GM12878 (cell line): ENCODE results near the gene WBP2NL. TPM values are rescaled to one million over a fixed set of nuclear protein-coding genes. Genes with fewer than 3 reads are reported as not detected.

Experiments
- ATAC-seq: fragments of 200-7000 bp; cut with Tn5 transposase; 3 replicates; pipeline ENCODE4 v1.9.1; 2020; ENCODE audit warnings: mild to moderate bottlenecking, moderate library complexity
- Bru-seq: library from RNA; stranded (reverse); fragments of 400-500 nt; gene quantifications from one replicate; lab custom pipeline; 2021; lab: Mats Ljungman, UMichigan
- BruChase-seq, 2 experiments: library from RNA; stranded (reverse); fragments of 400-500 nt; gene quantifications; one replicate each; lab custom pipeline; 2021; lab: Mats Ljungman, UMichigan
- BruUV-seq: library from RNA; stranded (reverse); fragments of 400-500 nt; replicated peaks from 2 replicates; lab custom pipeline; 2021; lab: Mats Ljungman, UMichigan
- CTCF ChIA-PET: fragments of 300-600 bp; sonication (Branson Sonifier 250); formaldehyde crosslinking; extraction: SDS; loops from one replicate; lab custom pipeline; 2021; ENCODE audit warnings: inconsistent platforms; lab: Yijun Ruan, JAX
- POLR2A ChIA-PET: fragments of 350-600 bp; formaldehyde crosslinking; extraction: SDS; loops from one replicate; lab custom pipeline; 2021; ENCODE audit warnings: inconsistent platforms; lab: Charles Lee
- RAD21 ChIA-PET: fragments of 300-600 bp; sonication (Branson Sonifier 250); formaldehyde crosslinking; loops from one replicate; lab custom pipeline; 2023; ENCODE audit warnings: antibody characterized with exemption; ENCODE audit not compliant: unreplicated experiment; lab: Charles Lee
- SMC1A ChIA-PET: fragments of 300-600 bp; sonication (Branson Sonifier 250); formaldehyde crosslinking; loops from one replicate; lab custom pipeline; 2023; ENCODE audit not compliant: unreplicated experiment, uncharacterized antibody; lab: Charles Lee
- DNase-seq: peaks from one replicate; pipeline ENCODE4 v3.0.0-alpha.2; 2011; ENCODE audit warnings: low read depth, low spot score
- FAIRE-seq: peaks from 3 replicates; lab custom pipeline; 2011; peaks lifted over from hg19 to GRCh38; lab: Jason Lieb, UNC
- H2AFZ ChIP-seq: 2 replicates; pipeline ENCODE4 v1.6.0; 2011; ENCODE audit warnings: low read depth, low read length, control low read depth; ENCODE audit not compliant: control insufficient read depth
- H3K27ac ChIP-seq: 2 replicates; pipeline ENCODE4 v1.5.1; 2011; ENCODE audit warnings: control low read depth; ENCODE audit not compliant: control insufficient read depth, insufficient read depth
- H3K27me3 ChIP-seq, 2 experiments: replicated peaks in 1 of 2; 2 replicates each; pipeline versions ENCODE4 v1.6.0 to v1.6.1; 2011; ENCODE audit warnings: low read length in 1 of 2; ENCODE audit not compliant: control insufficient read depth in 2 of 2, insufficient read depth in 2 of 2
- H3K36me3 ChIP-seq, 2 experiments: 2 replicates each; pipeline ENCODE4 v1.5.1; 2011; ENCODE audit warnings: low read length in 1 of 2; ENCODE audit not compliant: control insufficient read depth in 2 of 2, insufficient read depth in 2 of 2
- H3K4me1 ChIP-seq: 2 replicates; pipeline ENCODE4 v1.6.1; 2011; ENCODE audit warnings: mild to moderate bottlenecking, low read length, moderate library complexity, mixed read lengths; ENCODE audit not compliant: control insufficient read depth, insufficient read depth
- H3K4me2 ChIP-seq: 2 replicates; pipeline ENCODE4 v1.6.0; 2011; ENCODE audit warnings: control low read depth; ENCODE audit not compliant: control insufficient read depth, insufficient read depth
- H3K4me3 ChIP-seq: fragments of 200-600 bp; sonication (generic); 2 replicates; pipeline ENCODE4 v1.5.1; 2016
- H3K79me2 ChIP-seq: 2 replicates; pipeline ENCODE4 v1.6.0; 2011; ENCODE audit warnings: low read length; ENCODE audit not compliant: control insufficient read depth, insufficient read depth
- H3K9ac ChIP-seq: 2 replicates; pipeline ENCODE4 v1.8.0; 2011; ENCODE audit warnings: low read length, control low read depth, mixed read lengths; ENCODE audit not compliant: control insufficient read depth, insufficient read depth
- H3K9me3 ChIP-seq: replicated peaks from 3 replicates; pipeline ENCODE4 v1.5.1; 2011; ENCODE audit warnings: mild to moderate bottlenecking, low read length; ENCODE audit not compliant: control insufficient read depth, insufficient read depth
- H4K20me1 ChIP-seq: 2 replicates; pipeline ENCODE4 v1.6.0; 2011; ENCODE audit not compliant: control insufficient read depth, insufficient read depth
- BRCA1 ChIP-seq: IDR thresholded peaks from 2 replicates; pipeline ENCODE4 v1.6.1; 2011; ENCODE audit warnings: low read depth, low read length, improper control_type of control experiment
- CHD1 ChIP-seq: IDR thresholded peaks from 2 replicates; pipeline ENCODE4 v1.6.1; 2012; ENCODE audit warnings: low read depth, low read length, improper control_type of control experiment
- DPF2 ChIP-seq: fragments of 450-650 bp; IDR thresholded peaks from 2 replicates; pipeline ENCODE4 v1.6.1; 2017; ENCODE audit warnings: mild to moderate bottlenecking
- EGR1 ChIP-seq, 2 experiments: IDR thresholded peaks; 1 replicate in 1 of 2; 2 replicates in 1 of 2; pipeline ENCODE4 v1.6.1; 2011 to 2012; ENCODE audit warnings: low read depth in 2 of 2, low read length in 2 of 2, borderline replicate concordance in 1 of 2, mild to moderate bottlenecking in 1 of 2, moderate library complexity in 1 of 2
- IRF3 ChIP-seq: fragments of 450-650 bp; IDR thresholded peaks from 2 replicates; pipeline ENCODE4 v1.6.1; 2014; ENCODE audit warnings: mild to moderate bottlenecking
- LARP7 ChIP-seq: fragments of 450-650 bp; IDR thresholded peaks from 2 replicates; pipeline ENCODE4 v1.6.1; 2017; ENCODE audit warnings: mild to moderate bottlenecking
- MTA2 ChIP-seq: fragments of 450-650 bp; IDR thresholded peaks from 2 replicates; pipeline ENCODE4 v1.6.1; 2016; ENCODE audit warnings: low read depth, mild to moderate bottlenecking, moderate library complexity
- NRF1 ChIP-seq: conservative IDR thresholded peaks from 2 replicates; pipeline ENCODE4 v1.6.1; 2011; ENCODE audit warnings: mild to moderate bottlenecking, low read depth, low read length, improper control_type of control experiment
- PAX8 ChIP-seq: fragments of 450-650 bp; IDR thresholded peaks from 2 replicates; pipeline ENCODE4 v1.6.1; 2017; ENCODE audit warnings: mild to moderate bottlenecking, moderate library complexity
- PBX3 ChIP-seq: IDR thresholded peaks from 2 replicates; pipeline ENCODE4 v1.6.1; 2011; ENCODE audit warnings: mild to moderate bottlenecking, low read depth, low read length, moderate library complexity; ENCODE audit not compliant: insufficient replicate concordance
- PKNOX1 ChIP-seq: fragments of 450-650 bp; IDR thresholded peaks from 2 replicates; pipeline ENCODE4 v1.6.1; 2016; ENCODE audit warnings: mild to moderate bottlenecking
- TCF3 ChIP-seq: IDR thresholded peaks from 2 replicates; pipeline ENCODE4 v1.6.1; 2012; ENCODE audit warnings: low read depth, mild to moderate bottlenecking, low read length, borderline replicate concordance; ENCODE audit not compliant: insufficient read depth
- TCF7 ChIP-seq: IDR thresholded peaks from 2 replicates; pipeline ENCODE4 v1.6.1; 2014; ENCODE audit warnings: antibody characterized with exemption, borderline replicate concordance
- YY1 ChIP-seq: IDR thresholded peaks from 2 replicates; pipeline ENCODE4 v1.6.1; 2011; ENCODE audit warnings: low read depth, mild to moderate bottlenecking, low read length
- WGBS: methylation state at CpG from one replicate; pipeline ENCODE4 v1.1.6; 2016; ENCODE audit warnings: low lambda C conversion rate; ENCODE audit not compliant: insufficient replicate concordance, insufficient coverage; ENCODE audit errors: missing lambda C conversion rate; 5-methylcytosine and 5-hydroxymethylcytosine counted together
- in situ Hi-C: fragments of 300-500 bp; cut with MboI; formaldehyde crosslinking; loops from 9 replicates; pipeline ENCODE4 v1.14.3; 2018; ENCODE audit warnings: mixed read lengths
- intact Hi-C: fragments of 100-400 bp; cut with micrococcal nuclease; formaldehyde crosslinking; loops from one replicate; pipeline ENCODE4 v1.14.2; 2022; ENCODE audit not compliant: unreplicated experiment
- long read RNA-seq, 2 experiments: library from polyadenylated mRNA; unstranded; transcript quantifications; one replicate each; pipeline ENCODE4 v2.0.0, GENCODE V29; 2019 to 2020
- polyA minus RNA-seq, 3 experiments: library from RNA; depleted of rRNA, polyadenylated mRNA; stranded (reverse); fragments of >200 nt; gene quantifications; 2 replicates each; pipeline ENCODE4 v1.2.3, GENCODE V29; 2011
- polyA plus RNA-seq, 11 experiments: library from polyadenylated mRNA; depleted of rRNA in 4 of 11; unstranded in 6 of 11; stranded (reverse) in 5 of 11; fragments of >200 nt; fragmentation: Nextera tagmentation in 4 of 11; fragmentation: Illumina TruSeq in 1 of 11; extraction: Ambion mirVana in 4 of 11; extraction: Trizol in 1 of 11; gene quantifications; 1 replicate in 1 of 11; 2 replicates in 10 of 11; pipeline versions ENCODE4 v1.2.1 to v1.2.3, GENCODE V29; 2011 to 2016; ENCODE audit warnings: inconsistent platforms in 2 of 11, missing spikeins in 2 of 11, low read depth in 1 of 11
- total RNA-seq, 4 experiments: library from RNA; depleted of rRNA in 3 of 4; stranded (reverse); fragments of >200 nt in 3 of 4; fragmentation: Illumina TruSeq in 1 of 4; extraction: Trizol in 1 of 4; gene quantifications; 2 replicates each; pipeline versions ENCODE4 v1.2.1 to v1.2.3, GENCODE V29; 2013 to 2021

Gene WBP2NL
- total RNA-seq (2013; cell fraction: nucleolus; rRNA removed): 6.0 and 8.9 TPM in 2 replicates
- total RNA-seq (2014; rRNA removed) (0.65 and 1.1 TPM in 2 replicates), total RNA-seq (2014; rRNA removed; fragmentation: Illumina TruSeq; extraction: Trizol) (1.3 and 1.4 TPM in 2 replicates), total RNA-seq (2021) (1.5 and 1.8 TPM in 2 replicates), polyA plus RNA-seq (2011; rRNA removed) (0.46 and 0.88 TPM in 2 replicates), polyA plus RNA-seq (2014; fragmentation: Illumina TruSeq; extraction: Trizol) (1.7 and 2.8 TPM in 2 replicates), polyA plus RNA-seq (2014; fragmentation: Nextera tagmentation; extraction: Ambion mirVana) (1 to 10 TPM; 1.3 to 1.6 TPM), polyA plus RNA-seq (2014; rRNA removed) (0.70 and 1.9 TPM in 2 replicates), polyA plus RNA-seq (2016; fragmentation: Nextera tagmentation; extraction: Ambion mirVana) (1 to 10 TPM in 1 of 2 experiments, under 1 TPM in 1; 0.90 to 1.3 TPM), polyA minus RNA-seq (2011; rRNA and poly(A)+ RNA removed) (0.51 and 0.82 TPM in 2 replicates), Bru-seq, nascent RNA (percentile 55 among the genes with signal in this experiment), BruChase-seq, experiment 1, labeled RNA remaining after a 6-hour chase (percentile 62 among the genes with signal in this experiment), BruChase-seq, experiment 2, labeled RNA remaining after a 2-hour chase (percentile 57 among the genes with signal in this experiment)
- 1.4 TPM for polyA plus RNA-seq (2011; ENCODE audit: low read depth)
- polyA plus RNA-seq (2011; cell fraction: cytosol; rRNA removed): 0.25 and 0.40 TPM in 2 replicates
- polyA plus RNA-seq (2011; cell fraction: nucleus; rRNA removed): 0.70 and 0.90 TPM in 2 replicates
- 1.3 and 1.9 TPM in 2 replicates for polyA plus RNA-seq (2012)
- not detected in 2 replicates for polyA minus RNA-seq (2011; cell fraction: cytosol; rRNA and poly(A)+ RNA removed)
- 0.48 and 0.57 TPM in 2 replicates for polyA minus RNA-seq (2011; cell fraction: nucleus; rRNA and poly(A)+ RNA removed)
- long read RNA-seq, experiment 1, partial matches to known transcripts: 0 of 1 reads
- long read RNA-seq, experiment 1, other reads (novel, unspliced or antisense): 1 of 1 reads
- long read RNA-seq, experiment 2, partial matches to known transcripts: 0 of 3 reads
- long read RNA-seq, experiment 2, other reads (novel, unspliced or antisense): 2 of 3 reads

GRCh38 chr22:41998361-41999261, at the start of gene WBP2NL:
Gene WBP2NL, plus strand, starts transcription at chr22:41998788. Its CDS starts 31 bp downstream, at chr22:41998819.
- Histone ChIP-seq H4K20me1 (no peaks in the 10 kb centered on the region), H3K9me3 (no peaks in the 10 kb centered on the region; the same call in 1 of the 3 replicates), H3K27ac (peak within 1 kb of the TSS; percentile 78), H2AFZ (peak within 1 kb of the TSS; percentile 97), H3K4me2 (peak within 1 kb of the TSS; percentile 88), H3K9ac (peak within 1 kb of the TSS; percentile 67; the same call in 1 of the 2 replicates), H3K79me2 (peaks cover 5% of the 10 kb centered on the region), H3K4me1 (peaks cover 32% of the 10 kb centered on the region), H3K36me3 (no peaks in the 10 kb centered on the region), H3K27me3 (no peaks in the 10 kb centered on the region), H3K4me3 (peak within 1 kb of the TSS; percentile 73)
- peak; percentile 92 for ATAC-seq
- ChIA-PET SMC1A (no interaction called here), POLR2A (interaction anchor here (0.6 kb wide), 2 partner anchors 48 to 66 kb away, joined by 3 to 6 read pairs; no protein-coding TSS in a partner anchor), RAD21 (no interaction called here), CTCF (interaction anchor here (0.6 to 1.2 kb wide), 3 partner anchors 46 to 114 kb away, joined by 3 to 5 read pairs (median 3); partner anchors contain the start of gene NDUFA6)
- peak; percentile 91 for FAIRE-seq
- no TSS peak for BruUV-seq
- intact Hi-C loops: no loop called here
- peak; percentile 58 for DNase-seq
- WGBS: 16% methylated on average over 57 of the region's 71 CpGs
- in situ Hi-C loops: no loop called here
- TF ChIP-seq TCF7 (no peak), NRF1 (no peak), YY1 (peak; percentile 97), PKNOX1 (peak; percentile 67), TCF3 (no peak), PBX3 (no peak), EGR1 (IDR thresholded peaks at IDR 0.05; ENCODE audit: borderline replicate concordance in 1 of 2, low read depth in 2 of 2, low read length in 2 of 2) (peak in 1 of 2 experiments; percentile 7; a peak in 1 of 3 replicates), BRCA1 (no peak), CHD1 (no peak), DPF2 (no peak), MTA2 (no peak), IRF3 (no peak), PAX8 (no peak), LARP7 (no peak)
